MV-4-11 (cell line): ENCODE measurements around the gene ATP1A1.

Source experiments
- DNase-seq: peaks from one replicate; lab custom pipeline; 2025; lab: John Stamatoyannopoulos, UW

The ATP1A1 gene

GRCh38 chr1:116372191-116372590, 853 bp upstream of the ATP1A1 start:
- DNase-seq: no peak

GRCh38 chr1:116373431-116374352, 648 bp downstream of the ATP1A1 start:
- DNase-seq: no peak

GRCh38 chr1:116374353-116375147, 1.5 kb downstream of the ATP1A1 start:
- DNase-seq: no peak

GRCh38 chr1:116375148-116375886, 2.3 kb downstream of the ATP1A1 start:
- DNase-seq: no peak

GRCh38 chr1:116375887-116376728, 3.1 kb downstream of the ATP1A1 start:
- DNase-seq: no peak

GRCh38 chr1:116376729-116377086, 3.7 kb downstream of the ATP1A1 start:
- DNase-seq: no peak

- DNase-seq: peak; percentile 91
Observed at GRCh38 chr1:116377541-116378529, 4.8 kb downstream of the ATP1A1 start.

GRCh38 chr1:116379057-116379630, 6.1 kb downstream of the ATP1A1 start:
- no peak for DNase-seq

DNA sequence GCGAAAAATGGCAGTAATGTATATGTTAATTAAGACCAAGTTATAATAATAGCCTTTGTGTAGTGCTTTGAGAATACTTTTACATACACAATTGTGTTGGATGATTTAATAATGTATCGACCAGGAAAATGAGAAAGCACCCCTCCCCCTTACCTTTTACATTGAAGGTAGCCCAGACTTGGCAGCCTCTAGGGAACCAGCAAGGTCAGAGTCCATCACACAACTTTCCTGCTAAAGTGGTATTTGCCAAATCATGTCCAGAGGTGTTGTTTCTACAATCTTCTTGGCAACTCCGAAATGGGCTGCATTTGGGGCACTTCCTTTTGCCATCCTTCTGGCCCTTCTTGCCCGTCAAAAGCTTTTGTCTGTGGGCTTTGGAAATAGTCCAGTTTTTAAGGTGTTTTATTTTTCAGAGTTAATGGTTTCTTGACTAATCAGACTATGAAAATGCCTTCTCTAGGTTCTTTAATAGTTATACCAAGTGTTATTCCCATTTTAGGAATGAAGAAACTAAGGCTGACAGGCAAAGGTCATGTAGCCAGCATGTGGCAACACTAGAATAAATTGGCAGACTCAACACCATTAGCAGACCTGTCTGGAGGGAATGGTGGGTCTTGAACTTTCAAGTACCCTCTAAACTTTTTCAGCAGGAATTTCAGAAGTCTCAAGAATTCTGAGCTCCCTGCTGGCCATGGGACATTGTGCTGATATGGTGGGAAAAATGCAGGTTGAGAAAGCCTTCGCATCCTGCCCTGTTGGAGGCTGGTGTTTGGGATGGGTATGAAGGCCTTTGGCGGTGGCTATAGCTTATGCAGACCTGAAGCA, 6.8 kb downstream of the ATP1A1 start:
- no peak for DNase-seq

DNA sequence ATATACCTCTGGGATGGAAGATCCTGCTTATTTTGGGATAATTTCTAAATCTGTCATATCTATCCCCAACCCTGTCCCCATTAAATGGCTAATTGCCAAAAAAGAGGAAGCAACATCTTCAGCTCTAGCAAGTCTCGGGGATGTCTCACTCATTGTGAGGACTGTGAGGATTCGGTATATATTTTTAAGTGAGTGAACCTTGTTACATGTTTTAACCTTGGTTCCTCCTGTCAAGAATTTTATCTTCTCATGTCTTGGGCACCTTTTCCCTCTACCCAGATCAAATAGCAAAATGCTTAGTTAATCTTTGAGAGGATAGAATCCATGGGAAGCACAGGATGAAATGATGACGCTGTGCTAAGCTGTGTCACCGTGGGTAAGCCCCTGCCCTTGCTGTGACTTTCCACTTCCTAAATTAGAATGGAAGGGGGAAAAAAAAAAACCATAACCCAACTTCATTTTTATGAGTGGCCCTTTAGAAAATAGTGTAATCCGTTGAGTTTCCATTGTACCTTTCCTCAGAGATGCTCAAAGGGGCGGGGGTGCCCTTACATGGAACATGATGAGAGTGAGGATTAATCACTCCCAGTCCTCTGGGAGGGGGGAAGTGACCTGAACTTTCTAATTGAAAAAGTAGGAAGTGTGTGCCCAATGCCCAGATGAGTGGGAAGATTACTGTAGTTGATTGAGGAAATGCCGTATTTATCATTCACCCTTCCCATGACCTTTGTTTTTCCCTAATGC, 7.6 kb downstream of the ATP1A1 start:
- DNase-seq: peak; percentile 43

- no peak for DNase-seq
Observed at GRCh38 chr1:116382321-116382720, 9.3 kb downstream of the ATP1A1 start.

DNA sequence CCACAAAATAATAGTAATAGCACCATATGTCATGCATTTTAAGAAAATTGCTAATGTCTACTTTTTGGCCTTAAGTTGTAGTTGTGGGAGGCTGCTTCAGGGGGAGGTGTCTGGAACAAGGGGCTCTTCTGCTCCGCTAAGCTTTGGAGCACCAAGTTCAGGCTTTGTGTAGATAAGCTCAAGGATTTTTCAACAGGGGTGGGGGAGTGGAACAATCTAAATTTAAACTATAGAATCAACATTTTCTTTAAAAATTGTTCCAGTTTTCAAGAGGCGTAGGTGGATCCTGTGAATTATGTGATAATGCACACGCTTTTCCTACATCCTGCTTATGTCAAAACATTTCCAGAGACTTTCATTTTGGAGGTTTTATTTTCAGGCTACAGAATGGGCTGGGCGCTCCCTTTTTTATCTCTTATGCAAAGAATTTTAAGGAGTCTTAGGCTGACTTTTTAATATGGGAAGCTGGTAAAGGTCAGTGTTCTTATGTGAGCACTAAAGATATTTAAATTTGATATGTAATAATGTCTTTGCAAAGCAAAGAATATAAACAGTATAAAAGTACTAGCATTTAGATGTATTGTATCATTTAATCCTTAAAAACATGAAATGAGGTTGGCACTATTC, 9.9 kb downstream of the ATP1A1 start:
- no peak for DNase-seq

DNA sequence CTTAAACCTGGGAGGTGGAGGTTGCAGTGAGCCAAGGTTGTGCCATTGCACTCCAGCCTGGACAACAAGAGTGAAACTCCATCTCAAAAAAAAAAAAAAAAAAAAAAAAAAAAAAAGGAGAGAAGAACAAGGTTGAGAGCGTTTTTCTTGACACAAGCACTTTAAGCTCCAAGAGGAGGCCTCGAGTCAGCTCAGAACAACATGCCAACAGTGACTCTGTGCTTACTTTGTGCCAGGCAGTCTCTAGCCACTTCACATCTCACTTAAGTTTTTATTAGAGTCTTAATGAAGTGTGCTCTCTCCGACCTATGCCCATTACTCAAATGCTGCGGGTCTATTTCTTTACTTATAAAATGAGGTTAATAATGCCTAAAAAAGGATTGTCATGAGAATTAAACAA, 13.0 kb downstream of the ATP1A1 start:
- DNase-seq: no peak

DNA sequence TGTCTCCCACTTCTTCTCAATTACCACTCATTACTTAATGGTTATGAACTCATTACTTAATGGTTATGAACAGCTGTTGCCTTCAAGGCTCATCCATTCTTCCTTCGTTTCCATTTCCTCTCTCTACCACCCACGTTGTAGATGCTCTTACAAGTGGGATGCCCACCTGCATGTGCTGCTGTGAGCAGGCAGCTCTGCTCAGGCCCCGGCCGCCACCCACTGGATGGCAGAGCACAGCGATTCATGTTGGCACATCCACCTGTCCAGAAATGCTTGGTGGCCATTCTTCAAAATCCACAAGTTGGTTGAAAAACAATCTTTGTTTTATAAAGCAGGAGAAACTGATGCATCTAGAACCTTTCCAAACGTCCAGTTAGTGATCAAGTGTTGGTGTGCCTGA, 14.5 kb downstream of the ATP1A1 start:
- DNase-seq: no peak

DNA sequence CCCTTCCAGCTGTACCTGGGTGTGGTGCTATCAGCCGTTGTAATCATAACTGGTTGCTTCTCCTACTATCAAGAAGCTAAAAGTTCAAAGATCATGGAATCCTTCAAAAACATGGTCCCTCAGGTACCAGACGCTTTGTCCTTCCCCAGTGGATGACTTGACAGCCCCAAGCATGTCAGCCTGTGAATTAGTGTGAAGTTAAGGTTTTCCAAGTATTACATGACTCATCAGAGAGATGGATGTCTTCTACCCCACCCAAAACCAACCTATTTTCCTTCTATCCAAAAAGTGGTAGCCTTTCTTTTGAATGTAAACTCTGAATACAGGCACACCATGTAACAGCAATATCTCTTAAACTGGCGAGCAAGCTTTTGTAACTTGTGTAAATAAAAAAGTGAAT, 15.1 kb downstream of the ATP1A1 start:
- no peak for DNase-seq

DNA sequence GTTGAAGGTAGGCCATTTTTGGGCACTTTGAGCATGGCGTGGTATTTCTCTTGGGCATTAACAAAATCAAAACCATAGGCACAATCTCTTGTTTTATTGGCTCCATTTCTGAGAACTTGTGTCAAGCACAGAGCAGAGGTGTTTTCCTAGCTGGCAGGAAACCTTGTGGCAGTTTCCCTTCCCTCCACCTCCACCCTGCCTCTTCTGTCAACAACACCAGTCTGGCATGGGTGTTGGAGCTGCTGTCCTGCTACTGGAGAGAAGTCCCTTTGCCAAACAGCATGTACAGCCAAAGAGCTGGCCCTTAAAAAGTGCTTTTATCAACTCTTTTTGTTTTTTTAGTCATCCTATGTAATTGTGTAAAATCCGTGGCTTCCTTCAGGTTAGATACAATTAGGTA, 16.0 kb downstream of the ATP1A1 start:
- no peak for DNase-seq

- DNase-seq: no peak
Observed at GRCh38 chr1:116389686-116390085, 16.6 kb downstream of the ATP1A1 start.

GRCh38 chr1:116390195-116390594, 17.2 kb downstream of the ATP1A1 start:
- DNase-seq: no peak
